T-helper 1 cell (primary cell): ENCODE measurements around the gene PCSK2.

Source experiments
- DNase-seq, 5 donors: peaks; one replicate each; pipeline ENCODE4 v3.0.0-alpha.2; 2012 to 2020

The PCSK2 gene

DNA sequence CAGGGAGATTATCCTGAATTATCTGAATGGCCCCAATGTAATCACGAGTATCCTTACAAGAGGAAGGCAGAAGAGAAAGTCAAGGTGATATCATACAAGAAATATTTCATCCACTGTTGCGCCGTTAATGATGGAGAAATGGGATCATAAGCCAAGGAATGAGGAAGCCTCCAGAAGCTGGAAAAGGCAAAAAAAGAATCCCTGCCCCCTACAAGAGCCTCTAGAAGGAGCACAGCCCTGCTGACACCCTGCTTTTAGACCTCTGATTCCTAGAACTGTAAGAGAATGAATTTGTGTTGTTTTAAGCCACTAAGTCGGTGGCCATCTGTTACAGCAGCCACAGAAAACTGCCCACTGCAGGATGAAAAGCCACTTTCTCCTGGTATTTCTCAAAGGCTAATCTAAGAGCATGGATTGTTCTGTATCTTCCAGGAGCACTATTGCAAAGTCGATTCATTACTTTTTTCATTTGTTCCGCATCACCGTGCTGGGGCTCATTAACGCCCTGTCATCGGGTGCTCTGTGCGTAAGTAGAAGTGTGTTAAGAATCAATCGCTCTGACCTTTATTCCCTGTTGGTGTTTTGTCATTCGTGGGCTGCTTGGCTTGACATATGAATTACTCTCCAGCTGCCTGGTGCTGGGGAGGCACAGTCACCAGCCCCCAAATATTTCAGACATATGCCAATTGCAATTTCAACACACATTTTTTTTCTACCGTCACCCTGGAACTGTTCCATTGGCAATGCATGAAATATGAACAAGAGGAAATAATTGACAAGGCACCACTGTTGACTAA, 117.0 kb downstream of the PCSK2 start:
- no peak for DNase-seq

DNA sequence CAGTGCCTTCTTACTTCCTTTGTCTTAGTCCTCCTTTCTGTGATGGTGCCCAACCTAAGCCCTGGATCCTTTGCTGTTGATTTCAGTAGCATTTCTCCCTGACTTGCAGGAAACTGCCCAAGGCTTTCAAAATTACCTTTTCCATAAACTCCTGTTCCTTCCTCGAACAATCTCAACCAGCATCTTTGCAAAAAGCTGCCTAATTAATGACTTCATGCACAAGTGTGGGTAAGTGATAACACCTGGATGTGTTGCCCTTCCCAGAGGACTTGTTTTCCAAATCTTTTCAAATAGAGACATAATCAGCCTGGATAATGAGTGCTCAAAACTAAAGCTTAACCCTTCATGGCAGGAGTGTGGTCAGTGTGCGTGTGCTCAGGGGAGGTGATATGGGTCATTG, 118.0 kb downstream of the PCSK2 start:
- no peak for DNase-seq

DNA sequence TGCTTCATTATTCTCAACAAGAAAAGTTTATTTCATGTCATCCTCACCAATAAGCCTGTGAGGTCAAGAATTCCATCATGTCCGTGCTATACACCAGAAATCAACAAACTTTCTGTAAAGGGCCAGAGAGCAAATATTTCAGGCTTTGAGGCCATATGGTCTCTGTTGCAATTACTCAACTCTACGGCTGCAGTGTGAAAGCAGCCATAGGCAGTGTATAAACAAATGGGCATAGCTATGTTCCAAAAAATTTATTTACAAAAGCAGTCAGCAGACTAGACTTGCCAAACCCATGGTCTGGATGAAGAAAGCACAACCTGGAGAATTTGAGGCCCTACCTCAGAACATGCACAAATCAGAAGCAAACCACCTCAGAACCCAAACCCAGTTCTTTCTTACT, 118.5 kb downstream of the PCSK2 start:
- no peak for DNase-seq

DNA sequence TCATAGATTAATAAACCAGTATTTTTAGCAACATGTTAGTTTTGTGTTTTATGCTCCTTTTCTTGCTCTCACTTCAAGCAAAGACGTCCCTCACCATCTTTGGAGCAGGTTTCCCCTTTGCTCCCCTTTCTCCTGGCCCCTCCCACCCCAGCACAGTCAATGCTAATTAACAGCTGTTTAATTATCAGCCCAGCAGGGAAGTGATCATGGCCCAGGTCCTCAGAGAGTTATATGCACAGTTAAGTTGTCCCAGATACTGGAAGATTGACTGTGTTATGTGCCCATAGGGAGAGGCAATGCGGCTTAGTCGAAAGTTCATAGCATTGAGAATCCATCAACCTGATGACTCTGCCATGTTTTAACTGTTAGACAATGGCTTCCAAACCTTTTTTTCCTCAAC, 123.5 kb downstream of the PCSK2 start:
- no peak for DNase-seq

DNA sequence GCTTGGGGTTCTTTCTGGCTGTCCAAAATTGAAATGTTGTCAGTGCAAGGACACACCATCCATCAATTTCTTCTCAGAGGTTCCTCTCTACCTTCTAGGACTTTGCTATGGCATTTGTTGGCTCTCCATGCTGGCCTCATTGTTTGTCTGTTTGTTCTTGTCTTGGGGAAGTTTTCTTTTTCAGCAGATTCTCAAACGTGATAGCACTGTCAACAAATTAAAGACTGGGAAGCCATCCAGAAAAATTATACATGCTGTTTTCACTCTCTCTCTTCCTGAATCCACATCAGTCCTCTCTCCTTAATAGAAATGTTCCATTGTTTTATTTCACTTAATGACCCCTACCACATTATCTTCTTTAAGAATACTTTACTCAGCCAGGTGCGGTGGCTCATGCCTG, 130.4 kb downstream of the PCSK2 start:
- DNase-seq, result no peak

DNA sequence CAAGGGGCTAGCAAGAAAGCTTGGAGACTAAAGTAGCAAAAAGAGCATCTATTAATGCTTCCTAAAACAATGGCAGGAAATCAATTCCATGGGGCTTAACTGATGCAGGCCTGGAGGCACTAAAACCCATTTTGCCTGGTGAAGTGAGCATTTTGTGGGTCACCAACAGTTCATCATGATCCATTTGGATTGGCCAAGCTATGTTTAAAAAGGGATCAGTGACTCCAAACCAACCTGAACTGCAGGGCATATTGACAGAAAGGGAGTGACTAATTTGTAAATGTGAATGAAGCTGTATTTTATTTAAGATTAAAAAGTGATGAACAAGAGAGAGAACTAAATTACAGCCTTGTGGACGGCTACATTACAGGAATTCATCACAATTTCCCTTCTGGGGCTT, 132.0 kb downstream of the PCSK2 start:
- no peak for DNase-seq

- no peak for DNase-seq
These were observed 137.8 kb downstream of the PCSK2 start for GRCh38 chr20:17364681-17365080.

DNA sequence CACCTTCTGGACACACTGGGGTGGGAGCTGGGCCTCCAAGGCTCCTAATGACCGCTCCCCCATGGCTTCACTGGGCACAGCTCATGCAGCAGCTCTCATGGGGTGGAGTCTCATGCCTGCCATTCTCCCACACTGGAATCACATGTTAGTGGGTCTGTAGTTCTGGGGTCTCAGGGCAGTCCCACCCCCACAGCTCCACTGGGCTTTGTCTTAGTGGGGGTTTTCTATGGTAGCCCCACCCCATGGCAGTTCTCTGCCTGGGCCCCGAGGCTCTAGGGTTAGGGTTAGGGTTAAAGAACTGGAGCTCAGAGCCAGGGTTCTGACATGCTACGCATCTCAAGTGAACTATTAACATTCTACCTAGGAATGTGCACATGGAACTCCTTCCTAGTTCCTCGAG, 139.0 kb downstream of the PCSK2 start:
- DNase-seq, result no peak

DNA sequence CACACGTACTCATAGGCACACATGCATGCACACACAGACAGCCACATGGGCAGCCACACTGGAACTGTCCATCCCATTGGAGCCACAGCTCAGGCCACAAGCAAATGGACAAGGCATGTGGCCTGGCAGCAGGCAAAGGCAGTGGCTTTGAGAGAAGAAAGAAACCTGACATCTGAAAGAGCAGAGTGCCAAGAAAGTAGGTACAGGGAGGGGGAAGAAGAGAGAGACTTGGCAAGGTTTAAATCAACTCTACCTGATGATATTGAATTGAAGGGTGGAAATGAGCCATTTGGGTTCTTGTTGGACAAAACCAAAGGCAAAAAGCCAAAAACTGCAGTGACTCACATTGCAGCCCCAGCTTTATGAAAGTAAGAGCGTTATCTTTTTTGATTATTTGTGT, 142.7 kb downstream of the PCSK2 start:
- DNase-seq, result no peak

DNA sequence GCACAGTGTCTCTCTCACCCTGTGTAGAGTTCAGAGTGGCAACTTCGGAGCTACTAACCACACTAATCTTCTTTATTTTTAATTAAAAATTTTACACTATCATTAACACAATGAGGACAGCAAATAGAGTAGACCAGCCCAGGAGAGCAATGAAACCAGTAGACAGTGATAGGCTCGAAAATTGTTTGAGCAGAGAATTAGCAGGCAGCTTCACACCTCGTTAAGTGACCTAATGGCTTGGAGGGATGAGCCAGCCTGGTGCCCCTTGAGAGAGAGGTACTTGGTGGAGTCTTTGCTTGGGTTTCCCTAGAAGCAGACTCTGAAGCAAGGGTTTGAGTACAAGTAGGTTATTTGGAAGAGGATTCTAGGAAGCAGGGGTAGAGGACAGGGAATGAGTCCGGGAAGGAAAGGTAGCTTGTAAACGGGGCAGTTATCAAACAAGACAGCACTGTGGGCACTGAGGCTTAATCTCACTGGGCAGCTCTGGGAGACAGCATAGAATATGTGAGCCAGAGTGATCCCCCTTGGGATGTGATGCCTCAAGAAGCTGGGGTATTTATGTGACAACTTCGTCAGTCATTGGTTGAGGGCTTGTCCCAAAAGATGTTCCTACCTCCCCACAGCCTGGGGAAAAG, 146.1 kb downstream of the PCSK2 start:
- no peak for DNase-seq

DNA sequence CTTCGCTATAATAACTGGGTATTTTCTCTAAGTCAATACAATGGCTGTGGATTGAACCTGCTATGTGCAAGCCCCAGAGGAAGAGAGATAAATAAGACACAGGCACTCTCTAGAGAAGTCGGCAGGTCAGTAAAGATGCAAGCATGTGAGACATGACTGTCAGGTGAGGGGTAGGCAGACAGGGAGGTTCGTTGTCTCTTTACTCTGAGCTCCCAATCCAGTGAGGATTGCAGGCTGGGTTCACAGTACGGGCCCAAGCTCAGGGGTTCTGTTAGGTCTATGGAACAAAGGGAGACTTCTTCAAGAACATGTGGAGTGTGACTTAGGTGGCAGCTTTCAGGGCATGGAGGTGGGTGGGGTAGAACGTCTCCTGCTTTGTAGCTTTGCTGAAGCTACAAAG, 147.2 kb downstream of the PCSK2 start:
- DNase-seq, result no peak

GRCh38 chr20:17376031-17376430, 149.2 kb downstream of the PCSK2 start:
- no peak for DNase-seq

GRCh38 chr20:17377231-17377630, 150.4 kb downstream of the PCSK2 start:
- no peak for DNase-seq

DNA sequence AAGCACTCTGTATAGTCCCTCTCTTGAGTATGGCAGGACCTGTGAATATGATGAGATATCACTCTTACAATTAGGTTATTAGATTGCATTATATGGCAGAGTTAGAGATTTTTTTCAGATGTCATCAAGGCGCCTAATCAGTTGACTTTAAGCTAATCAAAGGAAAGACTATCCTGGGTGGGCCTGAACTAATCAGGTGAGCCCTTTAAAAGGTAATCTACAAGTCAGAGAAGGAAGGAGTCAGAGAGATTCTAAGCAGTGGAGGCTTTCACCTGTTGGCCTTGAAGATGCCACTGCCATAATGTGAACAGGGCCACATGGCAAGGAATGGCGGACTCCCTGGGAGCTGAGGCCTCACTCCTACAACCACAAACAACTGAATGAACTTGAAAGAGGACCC, 152.8 kb downstream of the PCSK2 start:
- no peak for DNase-seq

DNA sequence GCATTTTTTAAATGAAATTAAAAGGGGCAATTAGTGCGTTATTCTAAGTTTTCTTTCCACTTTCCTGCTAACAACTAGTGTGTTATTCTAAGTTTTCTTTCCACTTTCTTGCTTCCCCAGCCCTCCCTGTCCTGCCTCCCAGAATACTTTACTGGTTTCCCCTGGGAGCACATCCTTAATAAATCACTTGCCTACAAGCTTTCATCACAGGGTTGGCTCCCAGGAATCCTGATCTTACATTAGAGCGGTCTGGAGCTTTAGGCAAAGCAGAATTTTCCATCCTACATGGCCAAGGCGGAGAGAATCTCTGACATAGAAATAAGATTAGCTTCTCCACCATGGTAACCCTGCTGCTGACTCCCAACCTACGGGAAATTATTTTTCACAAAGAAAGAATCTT, 154.0 kb downstream of the PCSK2 start:
- no peak for DNase-seq

- DNase-seq, result no peak
These were observed 154.9 kb downstream of the PCSK2 start for GRCh38 chr20:17381724-17382123.

- no peak for DNase-seq
These were observed 159.0 kb downstream of the PCSK2 start for GRCh38 chr20:17385798-17386197.

DNA sequence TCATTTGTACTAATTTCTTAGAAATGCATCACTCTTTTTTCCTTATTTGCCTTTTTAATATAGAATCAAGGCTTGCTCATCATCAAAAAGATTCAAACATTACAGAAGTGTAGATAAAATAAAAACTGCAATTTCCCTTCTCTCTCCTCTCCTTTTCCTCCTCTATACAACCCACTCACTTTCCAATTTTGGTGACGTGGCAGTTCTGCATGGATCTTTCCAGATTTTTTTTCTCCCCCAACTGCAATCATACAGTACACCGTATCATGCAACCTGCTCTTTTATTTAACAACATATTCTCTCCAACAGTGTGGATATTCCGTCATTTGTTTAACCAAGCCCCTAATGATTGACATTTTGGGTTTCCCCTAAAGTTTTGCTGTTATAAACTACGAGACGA, 163.8 kb downstream of the PCSK2 start:
- DNase-seq, result no peak

GRCh38 chr20:17391127-17391771, 164.4 kb downstream of the PCSK2 start:
- DNase-seq, result no peak

- DNase-seq, result no peak
These were observed 167.6 kb downstream of the PCSK2 start for GRCh38 chr20:17394411-17394810.

DNA sequence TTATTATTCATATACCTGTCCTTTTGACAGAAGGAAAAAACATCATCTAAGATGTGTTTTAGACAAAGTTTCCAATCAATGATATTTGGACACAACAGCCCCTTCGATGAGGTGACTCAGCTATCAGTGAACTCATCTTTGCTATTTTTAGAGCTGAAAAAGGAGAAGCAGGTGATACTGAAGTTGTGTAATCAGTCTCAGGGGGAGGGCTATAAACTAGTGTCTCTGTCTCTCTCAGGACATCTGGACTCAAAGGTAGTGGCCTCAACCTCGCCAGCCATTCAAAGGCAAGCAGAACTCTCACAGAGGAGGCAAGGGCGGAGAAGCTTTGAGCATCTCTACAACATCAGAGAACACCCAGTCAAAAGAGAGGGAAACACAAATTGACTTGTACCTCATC, 168.9 kb downstream of the PCSK2 start:
- DNase-seq, result no peak

DNA sequence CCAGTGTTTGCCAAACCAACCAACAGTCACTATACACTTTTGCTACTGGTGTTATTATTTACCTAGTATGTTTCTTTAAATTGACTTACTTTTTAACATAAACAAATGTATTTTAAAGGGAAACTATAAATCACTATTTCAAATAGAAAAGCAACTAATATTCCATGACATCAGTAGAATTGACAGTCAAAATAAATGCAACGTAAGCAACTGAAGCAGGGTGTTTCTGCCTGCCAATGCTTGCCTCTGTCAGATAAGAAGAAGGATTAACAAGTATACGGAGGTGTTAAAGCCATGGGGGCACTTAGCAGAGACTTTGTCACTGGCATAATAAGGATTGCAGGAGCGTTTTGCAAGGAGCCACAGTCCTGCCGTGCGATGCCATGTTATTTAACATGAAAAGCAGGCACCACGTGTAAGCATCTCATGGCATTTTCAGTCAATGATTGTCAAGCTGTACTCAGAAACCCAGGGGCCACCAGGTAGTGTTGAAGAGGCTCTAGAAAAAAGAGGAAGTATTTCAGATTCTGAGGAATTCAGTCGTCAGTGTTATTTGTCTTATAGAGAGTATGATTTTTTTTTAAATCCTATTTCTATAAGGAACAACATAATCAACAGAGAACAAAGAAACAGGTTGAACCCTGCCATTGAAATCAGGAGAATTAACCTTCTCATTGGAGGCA, 172.6 kb downstream of the PCSK2 start:
- no peak for DNase-seq

GRCh38 chr20:17403461-17403860, 176.6 kb downstream of the PCSK2 start:
- no peak for DNase-seq
